H9 (cell line): ENCODE data around the gene BCL6B. TPM values are rescaled to one million over a fixed set of nuclear protein-coding genes. Genes with fewer than 3 reads are reported as not detected.

ENCODE experiments used
- DNase-seq: peaks from one replicate; pipeline ENCODE4 v3.0.0-alpha.2; 2017
- H2AFZ ChIP-seq: one replicate; pipeline ENCODE4 v1.6.1; 2013; ENCODE audit warnings: mild to moderate bottlenecking, low read length, control low read depth, moderate library complexity
- H2AK5ac ChIP-seq: 2 replicates; pipeline ENCODE4 v1.6.1; 2013; ENCODE audit warnings: low read length, control low read depth, mixed read lengths; ENCODE audit not compliant: insufficient read length
- H2BK120ac ChIP-seq: one replicate; pipeline ENCODE4 v1.6.1; 2013; ENCODE audit warnings: low read depth, mild to moderate bottlenecking, low read length, control low read depth, inconsistent platforms; ENCODE audit not compliant: poor library complexity, severe bottlenecking
- H2BK12ac ChIP-seq: 2 replicates; pipeline ENCODE4 v1.6.1; 2013; ENCODE audit warnings: low read length, control low read depth, mixed read lengths, low read depth; ENCODE audit not compliant: insufficient read length
- H2BK15ac ChIP-seq: 2 replicates; pipeline ENCODE4 v1.6.1; 2013; ENCODE audit warnings: low read depth, low read length, control low read depth
- H2BK20ac ChIP-seq: one replicate; pipeline ENCODE4 v1.6.1; 2013; ENCODE audit warnings: low read depth, mild to moderate bottlenecking, low read length, control low read depth, inconsistent platforms; ENCODE audit not compliant: poor library complexity, severe bottlenecking
- H2BK5ac ChIP-seq: 2 replicates; pipeline ENCODE4 v1.6.1; 2013; ENCODE audit warnings: low read length, control low read depth, mixed read lengths; ENCODE audit not compliant: insufficient read length
- H3K14ac ChIP-seq: 2 replicates; pipeline ENCODE4 v1.6.1; 2013; ENCODE audit warnings: low read length, control low read depth; ENCODE audit not compliant: insufficient read depth
- H3K18ac ChIP-seq: 2 replicates; pipeline ENCODE4 v1.6.1; 2013; ENCODE audit warnings: low read depth, mild to moderate bottlenecking, mixed read lengths, low read length, control low read depth; ENCODE audit not compliant: insufficient read length
- H3K23ac ChIP-seq: 2 replicates; pipeline ENCODE4 v1.6.1; 2013; ENCODE audit warnings: low read length, control low read depth, mixed read lengths, low read depth; ENCODE audit not compliant: insufficient read length
- H3K23me2 ChIP-seq: 2 replicates; pipeline ENCODE4 v1.6.1; 2013; ENCODE audit warnings: low read depth, mild to moderate bottlenecking, mixed read lengths, low read length, control low read depth; ENCODE audit not compliant: insufficient read length, poor library complexity, severe bottlenecking
- H3K27ac ChIP-seq: 2 replicates; pipeline ENCODE4 v1.5.1; 2013; ENCODE audit warnings: low read length, control low read depth, mixed read lengths, low read depth; ENCODE audit not compliant: insufficient read length
- H3K27me3 ChIP-seq: 2 replicates; pipeline ENCODE4 v1.6.1; 2013; ENCODE audit warnings: low read length, control low read depth, inconsistent platforms; ENCODE audit not compliant: insufficient read depth
- H3K4ac ChIP-seq: 2 replicates; pipeline ENCODE4 v1.6.1; 2013; ENCODE audit warnings: low read depth, mild to moderate bottlenecking, control low read depth, inconsistent platforms, low read length, moderate library complexity
- H3K4me1 ChIP-seq: 2 replicates; pipeline ENCODE4 v1.6.1; 2013; ENCODE audit warnings: low read length, control low read depth, inconsistent platforms; ENCODE audit not compliant: insufficient read depth
- H3K4me2 ChIP-seq: 2 replicates; pipeline ENCODE4 v1.6.1; 2013; ENCODE audit warnings: low read length, control low read depth, mixed read lengths; ENCODE audit not compliant: insufficient read length, insufficient read depth
- H3K56ac ChIP-seq: 2 replicates; pipeline ENCODE4 v1.6.1; 2013; ENCODE audit warnings: low read depth, mild to moderate bottlenecking, mixed read lengths, low read length, control low read depth; ENCODE audit not compliant: insufficient read length
- H3K79me1 ChIP-seq: 2 replicates; pipeline ENCODE4 v1.6.1; 2013; ENCODE audit warnings: low read depth, mild to moderate bottlenecking, moderate library complexity, low read length, control low read depth, inconsistent platforms; ENCODE audit not compliant: insufficient read depth, poor library complexity, severe bottlenecking
- H3K79me2 ChIP-seq: 2 replicates; pipeline ENCODE4 v1.6.1; 2013; ENCODE audit warnings: low read length, control low read depth, inconsistent platforms; ENCODE audit not compliant: insufficient read depth
- H3K9ac ChIP-seq: 2 replicates; pipeline ENCODE4 v1.6.1; 2013; ENCODE audit warnings: low read length, control low read depth, mixed read lengths; ENCODE audit not compliant: insufficient read length; ENCODE audit errors: extremely low read depth
- H3K9me3 ChIP-seq: one replicate; pipeline ENCODE4 v1.6.1; 2013; ENCODE audit warnings: low read depth, low read length, inconsistent platforms; ENCODE audit not compliant: control insufficient read depth
- H3T11ph ChIP-seq: one replicate; pipeline ENCODE4 v1.6.1; 2013; ENCODE audit warnings: mild to moderate bottlenecking, low read length, control low read depth, inconsistent platforms
- H4K20me1 ChIP-seq: one replicate; pipeline ENCODE4 v1.6.1; 2013; ENCODE audit not compliant: control insufficient read depth, insufficient read length, insufficient read depth
- H4K5ac ChIP-seq: 2 replicates; pipeline ENCODE4 v1.6.1; 2013; ENCODE audit warnings: low read depth, mild to moderate bottlenecking, mixed read lengths, low read length, control low read depth; ENCODE audit not compliant: insufficient read length
- H4K8ac ChIP-seq: replicated peaks from 2 replicates; pipeline ENCODE4 v1.6.1; 2013; ENCODE audit warnings: low read length, control low read depth, mixed read lengths, low read depth; ENCODE audit not compliant: insufficient read length
- H4K91ac ChIP-seq: 2 replicates; pipeline ENCODE4 v1.6.1; 2013; ENCODE audit warnings: low read depth, mild to moderate bottlenecking, moderate library complexity, mixed read lengths, low read length, control low read depth; ENCODE audit not compliant: insufficient read length
- H3K27ac Mint-ChIP-seq, 3 experiments: 2 replicates in 2 of 3; 3 replicates in 1 of 3; pipeline ENCODE4 v1.8.0; 2020 to 2021; ENCODE audit warnings: mixed read lengths in 3 of 3, mild to moderate bottlenecking in 1 of 3, moderate library complexity in 1 of 3
- H3K27me3 Mint-ChIP-seq: 2 replicates; pipeline ENCODE4 v1.8.0; 2021; ENCODE audit warnings: low read depth, mild to moderate bottlenecking, moderate library complexity, mixed read lengths
- H3K36me3 Mint-ChIP-seq, 3 experiments: 2 replicates in 2 of 3; 3 replicates in 1 of 3; pipeline ENCODE4 v1.8.0; 2020 to 2021; ENCODE audit warnings: low read depth in 3 of 3, mixed read lengths in 3 of 3; ENCODE audit not compliant: insufficient read depth in 1 of 3
- H3K4me1 Mint-ChIP-seq, 2 experiments: 2 replicates each; pipeline ENCODE4 v1.8.0; 2020; ENCODE audit warnings: mixed read lengths in 2 of 2
- H3K4me3 Mint-ChIP-seq, 2 experiments: 2 replicates in 1 of 2; 3 replicates in 1 of 2; pipeline ENCODE4 v1.8.0; 2020 to 2021; ENCODE audit warnings: mild to moderate bottlenecking in 2 of 2, mixed read lengths in 2 of 2, moderate library complexity in 1 of 2
- H3K9me3 Mint-ChIP-seq, 2 experiments: 2 replicates in 1 of 2; 3 replicates in 1 of 2; pipeline ENCODE4 v1.8.0; 2020; ENCODE audit warnings: mild to moderate bottlenecking in 2 of 2, mixed read lengths in 2 of 2, moderate library complexity in 1 of 2
- WGBS: extraction: QIAGEN DNeasy Blood & Tissue Kit; methylation state at CpG from one replicate; pipeline ENCODE4 v1.1.7; 2013; ENCODE audit warnings: missing lambda C conversion rate, low lambda C conversion rate, mixed read lengths; ENCODE audit not compliant: insufficient read length; ENCODE audit errors: extremely low coverage; 5-methylcytosine and 5-hydroxymethylcytosine counted together
- total RNA-seq: library from RNA; stranded (reverse); gene quantifications from 2 replicates; pipeline ENCODE4 v1.2.1, GENCODE V29; 2021
- TF ChIP-seq, protein P1 (sequence below): fragments of 200-600 bp; sonication (generic); conservative IDR thresholded peaks from 3 replicates; pipeline ENCODE4 v1.8.0; 2021; ENCODE audit warnings: antibody characterized with exemption, mild to moderate bottlenecking

Gene BCL6B
- total RNA-seq, 1 experiment from 2014 or later = 3.3 TPM

DNA sequence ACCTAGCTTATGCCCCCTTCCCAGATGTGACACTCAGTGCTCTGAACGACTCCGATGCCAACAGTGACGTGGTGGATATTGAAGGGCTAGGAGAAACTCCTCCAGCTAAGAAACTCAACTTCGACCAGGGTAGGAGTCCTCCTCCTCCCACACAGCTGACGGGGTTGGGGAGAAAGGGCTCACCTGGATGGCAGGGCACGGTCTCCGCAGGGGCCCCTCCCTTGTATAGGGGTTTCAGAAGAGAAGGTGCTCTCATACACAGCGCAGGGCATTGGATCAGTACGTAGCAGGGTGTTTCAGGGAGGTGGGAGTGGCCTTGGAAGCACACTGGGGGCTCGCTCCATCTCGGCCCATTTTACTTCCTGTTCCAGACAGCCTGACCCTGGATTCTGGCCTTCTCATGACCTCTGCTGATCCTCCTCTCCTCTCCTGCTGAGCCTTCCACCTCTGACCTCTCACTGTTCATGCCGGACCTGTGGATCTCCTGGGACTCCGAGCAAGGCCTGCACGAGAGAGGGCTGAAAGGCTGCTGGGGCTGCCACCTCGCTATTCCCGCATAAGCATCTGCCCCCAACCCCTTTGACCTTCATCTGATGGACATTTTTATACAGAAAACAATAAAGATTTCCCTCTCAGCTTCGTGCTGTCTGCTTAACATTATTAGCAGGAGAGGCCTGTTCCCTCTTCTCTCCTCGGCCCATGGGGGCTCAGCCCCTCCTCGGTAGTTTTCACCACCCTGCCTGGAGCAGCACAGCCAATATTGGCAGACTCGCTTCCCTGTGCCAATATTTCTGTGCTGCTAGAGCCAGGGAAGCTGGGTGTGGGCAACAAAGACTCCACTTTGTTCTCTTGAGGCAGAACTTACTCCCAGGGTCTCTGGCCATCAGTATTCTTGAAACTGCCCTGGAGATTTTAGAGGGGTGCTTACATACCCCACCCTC lies 5.7 kb upstream of the BCL6B start:
- no peak overlapping the region for H3K27ac ChIP-seq

More for the DNA sequence above, 5.7 kb upstream of the BCL6B start:
- H3K14ac ChIP-seq = no peak overlapping the region
- H3K4ac ChIP-seq = no peak overlapping the region
- no peak overlapping the region for H2AFZ ChIP-seq
- TF ChIP-seq, protein P1, sequence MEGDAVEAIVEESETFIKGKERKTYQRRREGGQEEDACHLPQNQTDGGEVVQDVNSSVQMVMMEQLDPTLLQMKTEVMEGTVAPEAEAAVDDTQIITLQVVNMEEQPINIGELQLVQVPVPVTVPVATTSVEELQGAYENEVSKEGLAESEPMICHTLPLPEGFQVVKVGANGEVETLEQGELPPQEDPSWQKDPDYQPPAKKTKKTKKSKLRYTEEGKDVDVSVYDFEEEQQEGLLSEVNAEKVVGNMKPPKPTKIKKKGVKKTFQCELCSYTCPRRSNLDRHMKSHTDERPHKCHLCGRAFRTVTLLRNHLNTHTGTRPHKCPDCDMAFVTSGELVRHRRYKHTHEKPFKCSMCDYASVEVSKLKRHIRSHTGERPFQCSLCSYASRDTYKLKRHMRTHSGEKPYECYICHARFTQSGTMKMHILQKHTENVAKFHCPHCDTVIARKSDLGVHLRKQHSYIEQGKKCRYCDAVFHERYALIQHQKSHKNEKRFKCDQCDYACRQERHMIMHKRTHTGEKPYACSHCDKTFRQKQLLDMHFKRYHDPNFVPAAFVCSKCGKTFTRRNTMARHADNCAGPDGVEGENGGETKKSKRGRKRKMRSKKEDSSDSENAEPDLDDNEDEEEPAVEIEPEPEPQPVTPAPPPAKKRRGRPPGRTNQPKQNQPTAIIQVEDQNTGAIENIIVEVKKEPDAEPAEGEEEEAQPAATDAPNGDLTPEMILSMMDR = no peak
- no peak overlapping the region for H3K56ac ChIP-seq
- peaks cover 19% of the 10 kb centered on the region for H3K27me3 Mint-ChIP-seq
- H3K79me1 ChIP-seq = no peaks in the 10 kb centered on the region
- no peak overlapping the region for H3K4me2 ChIP-seq
- H2BK120ac ChIP-seq = no peak overlapping the region
- WGBS = no CpG with 5 or more reads among the region's 20 CpGs
- peaks cover 15% of the 10 kb centered on the region for H3K23me2 ChIP-seq
- no peak overlapping the region for H3K18ac ChIP-seq
- H3K27me3 ChIP-seq = peaks cover under 1% of the 10 kb centered on the region; the same call in 1 of the 2 replicates
- no peaks in the 10 kb centered on the region for H4K20me1 ChIP-seq
- no peak overlapping the region for H3T11ph ChIP-seq
- no peak overlapping the region for H4K5ac ChIP-seq
- no peak overlapping the region for H4K91ac ChIP-seq
- no peak overlapping the region; a peak in 1 of 7 replicates for H3K27ac Mint-ChIP-seq
- no peak overlapping the region for H2BK5ac ChIP-seq
- H2BK12ac ChIP-seq = no peak overlapping the region
- H3K4me3 Mint-ChIP-seq = peak overlapping the region in 1 of 2 experiments; percentile 42; a peak in 2 of 5 replicates
- no peaks in the 10 kb centered on the region; a peak in 1 of 5 replicates for H3K9me3 Mint-ChIP-seq
- H2AK5ac ChIP-seq = no peak overlapping the region
- no peak overlapping the region for H3K9ac ChIP-seq
- no peaks in the 10 kb centered on the region for H3K79me2 ChIP-seq
- H3K9me3 ChIP-seq = no peaks in the 10 kb centered on the region
- H3K4me1 Mint-ChIP-seq = peaks cover 32 to 61% of the 10 kb centered on the region in 2 experiments
- H2BK15ac ChIP-seq = no peak overlapping the region
- no peak overlapping the region for H2BK20ac ChIP-seq
- peaks cover 2 to 22% (median 3%) of the 10 kb centered on the region in 3 experiments; a peak in 4 of 7 replicates for H3K36me3 Mint-ChIP-seq
- 0 out of 2 replicates have a peak, but pooled peaks cover 3% of the 10 kb centered on the region for H3K4me1 ChIP-seq
- no peak for DNase-seq
- H3K23ac ChIP-seq = no peak overlapping the region
- no peak overlapping the region for H4K8ac ChIP-seq
